ENCODE data around the gene SSBP3. TPM values are rescaled to one million over a fixed set of nuclear protein-coding genes. Genes with fewer than 3 reads are reported as not detected.
"Not testable (repeated sequence)": the region's sequence is repeated elsewhere in the genome, so short reads cannot be mapped to it uniquely, and the experiment has no call there.

Gene SSBP3
- total RNA-seq, 1 experiment from 2014 or later = 26.0 TPM

DNA sequence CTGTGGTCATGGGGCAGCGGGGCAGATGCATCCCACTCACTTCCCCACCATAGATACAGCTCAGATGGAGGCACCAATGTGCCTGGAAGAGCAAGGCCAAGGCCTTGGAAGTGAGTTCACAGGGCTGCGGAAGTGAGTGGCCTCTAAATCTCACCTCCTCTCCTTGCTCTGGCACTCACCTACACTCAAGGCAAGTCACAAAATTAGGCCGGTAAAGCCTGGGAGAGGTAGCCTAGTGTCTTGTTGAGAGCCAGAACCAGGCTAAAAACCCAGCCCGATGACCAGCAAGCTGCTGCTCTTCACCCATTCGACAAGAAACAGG lies 57.5 kb downstream of the SSBP3 start:
- no peak for DNase-seq (ENCODE audit: low read depth)

DNA sequence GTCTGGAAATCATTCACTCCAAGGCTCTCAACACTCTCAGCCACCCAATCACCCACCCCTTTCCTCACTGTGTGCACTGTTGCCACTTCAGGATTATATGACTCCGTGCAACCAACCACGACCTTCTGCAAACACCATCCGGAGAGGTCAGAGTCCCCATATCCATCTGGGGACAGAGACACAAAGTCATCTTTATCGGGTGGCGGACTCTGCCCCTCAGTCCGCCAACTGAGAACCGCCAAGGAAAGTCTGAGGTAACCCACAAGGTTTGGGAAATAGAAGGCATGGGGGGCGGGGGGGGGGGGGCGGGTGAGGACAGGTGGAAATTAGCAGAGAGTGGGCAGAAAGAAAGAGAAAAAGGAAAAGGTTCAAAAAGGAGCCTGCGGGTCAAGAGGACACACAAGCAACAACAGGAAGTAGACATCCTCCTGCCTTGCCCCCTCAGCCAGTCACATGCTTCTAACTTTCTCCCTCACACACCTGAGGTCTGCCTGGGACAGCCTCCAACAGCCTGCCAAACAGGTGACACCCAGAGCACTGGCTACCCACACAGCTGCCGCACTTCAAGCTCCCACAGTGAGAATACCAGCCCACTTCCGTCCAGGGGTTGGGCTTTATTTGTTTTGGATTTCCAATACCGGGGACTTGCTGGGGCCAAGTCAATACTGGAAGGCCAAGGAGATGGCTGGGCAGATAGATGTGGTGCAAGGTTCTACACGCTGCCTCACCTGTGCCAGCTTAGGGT lies 58.1 kb downstream of the SSBP3 start:
- DNase-seq (ENCODE audit: low read depth) = no peak

DNA sequence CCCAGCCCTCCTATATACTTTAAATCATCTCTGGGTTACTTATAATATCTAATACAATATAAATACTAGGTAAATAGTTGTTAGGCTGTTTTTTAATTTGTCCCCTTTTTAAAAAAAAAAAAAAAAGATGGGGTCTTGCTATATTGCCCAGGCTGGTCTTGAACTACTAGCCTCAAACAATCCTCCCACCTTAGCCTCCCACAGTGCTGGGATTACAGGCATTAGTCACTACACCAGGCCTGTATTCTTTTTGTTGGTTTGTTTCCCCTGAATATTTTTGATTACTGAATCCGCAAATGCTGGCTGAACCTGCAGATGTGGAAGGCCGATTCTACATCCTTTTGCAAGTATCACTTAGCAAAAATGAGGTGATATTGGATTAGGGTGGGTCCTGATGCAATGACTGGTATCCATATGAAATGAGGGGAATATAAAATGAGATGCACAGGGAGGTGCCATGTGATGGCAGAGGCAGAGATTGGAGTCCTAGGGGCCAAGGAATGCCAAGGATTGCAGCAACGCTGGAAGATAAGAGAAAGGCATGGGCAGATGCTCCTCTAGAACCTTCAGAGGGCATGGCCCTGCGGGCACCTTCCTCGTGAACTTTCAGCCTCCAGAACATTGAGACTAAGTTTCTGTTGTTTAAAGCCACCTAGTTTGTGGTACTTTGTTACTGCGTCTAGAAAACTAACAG lies 58.8 kb downstream of the SSBP3 start:
- no peak for DNase-seq (ENCODE audit: low read depth)

DNA sequence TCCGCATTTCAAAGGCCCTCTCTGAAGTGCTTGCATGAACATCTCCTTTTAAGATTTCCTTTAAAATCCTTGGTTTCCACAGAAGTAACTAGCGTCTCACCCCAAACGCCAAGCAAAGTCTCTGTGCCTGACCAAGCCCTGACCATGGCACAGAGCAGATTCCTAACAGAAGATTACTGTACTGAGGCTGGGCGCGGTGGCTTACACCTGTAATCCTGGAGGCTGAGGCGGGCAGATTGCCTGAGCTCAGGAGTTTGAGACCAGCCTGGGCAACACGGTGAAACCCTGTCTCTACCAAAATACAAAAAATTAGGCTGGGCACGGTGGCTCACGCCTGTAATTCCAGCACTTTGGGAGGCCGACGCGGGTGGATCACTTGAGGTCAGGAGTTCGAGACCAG lies 60.6 kb downstream of the SSBP3 start:
- DNase-seq (ENCODE audit: low read depth) = not testable (repeated sequence)

DNA sequence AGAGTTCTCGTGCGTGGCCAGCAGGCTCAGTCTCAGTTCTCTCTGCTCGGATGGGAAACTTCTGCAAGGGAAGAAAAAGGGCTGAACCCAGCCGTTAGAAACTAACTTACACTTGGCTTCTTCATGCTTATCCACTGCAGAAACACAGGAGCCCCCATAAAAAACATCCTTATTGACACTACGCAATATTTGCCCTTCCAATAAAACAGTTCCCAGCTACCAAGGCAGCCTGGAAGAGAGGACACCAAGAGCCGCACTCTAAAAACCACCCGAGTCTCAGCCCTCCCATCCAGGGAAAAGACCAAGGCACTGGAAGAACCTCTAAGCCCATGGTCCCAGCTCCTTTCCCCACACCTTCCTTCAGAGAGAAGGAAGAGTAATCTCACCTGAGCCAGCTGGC lies 61.1 kb downstream of the SSBP3 start:
- no peak for DNase-seq (ENCODE audit: low read depth)

DNA sequence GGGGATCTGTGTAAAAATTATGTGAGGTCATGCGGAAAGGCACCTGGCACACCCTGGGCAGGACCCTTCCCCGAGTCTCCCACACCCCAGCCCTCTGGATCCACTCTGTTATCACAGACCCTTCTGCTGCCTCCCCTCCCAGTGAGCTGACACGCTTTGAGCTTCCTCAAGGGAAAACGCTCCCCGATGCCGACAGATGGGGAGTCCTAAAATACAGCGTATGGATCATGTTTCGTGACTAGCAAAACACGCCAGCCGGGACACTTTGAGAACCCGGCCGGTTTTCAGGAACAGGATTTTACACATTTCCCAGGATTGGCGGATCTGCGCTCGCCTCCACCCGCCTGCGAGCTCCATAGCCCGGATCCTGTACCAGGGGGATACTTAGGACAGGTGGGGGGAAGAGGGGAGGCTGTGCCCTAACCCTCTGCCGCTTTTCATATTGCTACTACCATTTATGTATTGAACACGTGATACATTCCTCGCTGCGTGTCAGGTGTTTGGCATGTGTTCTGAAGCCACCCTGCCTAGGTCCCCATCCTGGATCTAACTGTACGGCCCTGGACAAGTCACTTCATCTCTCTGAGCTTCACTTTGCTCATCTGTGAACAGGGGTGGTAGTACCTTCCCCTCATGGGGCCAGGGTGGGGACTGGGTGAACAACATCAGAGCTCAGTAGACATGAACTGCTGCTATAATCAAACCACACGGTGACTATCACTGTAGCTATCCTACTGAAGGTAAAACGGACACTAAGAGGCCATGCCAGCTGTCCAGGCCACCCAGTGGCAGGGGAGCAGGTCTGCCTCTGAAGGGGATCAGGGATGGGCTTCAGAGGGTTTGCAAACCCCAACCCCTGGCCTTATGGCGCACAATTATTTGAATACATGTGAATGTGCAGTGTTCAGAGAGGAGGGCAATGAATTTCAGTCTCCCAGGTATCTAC lies 63.2 kb downstream of the SSBP3 start:
- no peak for DNase-seq (ENCODE audit: low read depth)

DNA sequence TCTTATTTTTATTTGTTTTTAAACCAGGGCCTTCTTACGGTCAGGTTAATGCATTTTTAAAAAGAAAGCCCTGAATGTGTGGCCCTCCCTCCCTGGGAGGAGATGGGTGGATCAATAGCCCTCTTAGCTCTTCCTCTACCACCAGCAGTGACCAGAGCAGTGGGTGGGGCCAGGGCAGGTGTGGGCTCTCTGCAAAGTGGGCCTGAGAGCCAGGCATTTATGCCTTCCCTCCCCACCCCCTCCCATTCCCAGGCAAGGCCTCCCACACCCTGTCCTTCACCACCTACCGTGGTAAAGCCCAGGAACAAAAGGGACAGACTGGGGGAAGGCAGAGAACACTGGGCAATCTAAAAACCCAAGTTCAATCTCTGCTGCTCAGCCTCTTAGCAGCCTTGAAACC lies 63.9 kb downstream of the SSBP3 start:
- DNase-seq (ENCODE audit: low read depth) = no peak

DNA sequence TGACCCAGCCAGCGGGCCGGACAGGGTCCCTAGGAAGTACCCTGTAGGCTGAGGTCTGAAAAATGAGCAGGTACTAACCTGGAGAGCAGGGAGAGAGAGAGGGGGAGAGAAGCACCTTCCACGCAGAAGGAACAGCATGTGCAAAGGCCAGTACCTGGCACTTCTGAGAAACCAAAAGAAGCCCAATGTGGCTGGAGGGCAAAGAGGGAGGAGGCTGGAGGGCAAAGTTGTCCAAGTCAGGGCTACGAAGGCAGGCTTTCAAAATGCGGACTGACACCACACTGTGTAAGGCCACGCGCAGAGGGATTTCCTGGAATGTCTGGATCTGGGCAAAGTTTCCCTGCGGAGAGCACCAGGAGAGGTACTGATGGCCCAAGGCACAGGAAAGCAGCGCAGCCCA lies 64.4 kb downstream of the SSBP3 start:
- DNase-seq (ENCODE audit: low read depth) = no peak

DNA sequence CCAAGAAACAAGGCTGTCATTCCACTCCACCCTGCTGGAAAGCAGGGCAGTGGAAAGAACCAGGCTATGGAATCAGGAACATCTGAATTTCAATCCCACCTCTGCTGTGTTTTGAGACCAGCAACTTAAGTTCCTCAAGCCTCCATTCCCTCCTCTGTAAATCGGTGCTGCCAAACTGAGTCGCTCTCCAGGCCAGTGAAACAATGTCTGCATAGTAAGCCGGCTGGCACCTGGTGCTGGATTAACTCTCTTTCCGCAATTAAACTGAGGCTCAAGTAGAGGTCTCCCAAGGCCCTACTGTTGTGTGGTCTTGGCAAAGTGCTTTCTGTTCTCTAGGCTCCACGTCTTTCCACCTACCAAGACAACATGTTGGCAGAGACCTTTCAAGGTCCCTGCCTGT lies 65.3 kb downstream of the SSBP3 start:
- no peak for DNase-seq (ENCODE audit: low read depth)

DNA sequence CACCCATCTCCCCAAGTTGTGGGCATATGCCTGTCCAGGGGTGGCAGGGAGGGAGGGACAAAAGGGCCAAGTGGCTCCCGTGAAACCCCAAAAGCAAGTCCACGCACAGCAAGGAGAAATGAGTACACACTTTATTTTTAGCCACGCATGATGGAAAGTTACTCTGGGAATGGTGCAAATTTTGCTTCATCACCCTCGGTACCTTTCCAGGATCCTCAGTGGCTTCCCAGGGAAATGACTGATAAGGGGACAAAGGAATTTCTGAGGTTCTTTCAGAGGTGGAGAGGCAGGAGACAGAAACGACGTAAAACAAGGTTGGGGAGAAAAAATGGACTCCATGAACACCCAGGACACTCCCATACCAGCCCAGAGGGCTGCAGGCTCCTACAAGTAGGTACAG lies 65.8 kb downstream of the SSBP3 start:
- DNase-seq (ENCODE audit: low read depth) = no peak

DNA sequence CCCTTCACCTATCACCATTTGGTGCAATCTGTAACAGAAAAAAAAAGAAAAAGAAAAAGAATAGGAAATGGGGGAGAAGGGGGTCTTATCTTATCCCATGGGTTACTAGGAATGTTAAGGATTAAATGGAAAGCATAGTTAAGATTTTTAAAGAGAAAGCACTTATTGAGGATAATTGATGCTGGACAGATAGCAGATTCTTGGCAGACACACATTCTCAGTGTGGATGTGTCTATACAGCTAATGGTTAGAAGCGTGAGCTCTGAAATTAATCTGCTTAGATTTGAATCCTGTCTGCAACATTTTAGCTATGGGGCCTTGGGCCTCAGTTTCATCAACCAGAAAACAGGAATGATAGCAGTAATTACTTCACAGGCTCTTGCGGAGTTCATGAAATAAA lies 67.1 kb downstream of the SSBP3 start:
- DNase-seq (ENCODE audit: low read depth) = no peak

DNA sequence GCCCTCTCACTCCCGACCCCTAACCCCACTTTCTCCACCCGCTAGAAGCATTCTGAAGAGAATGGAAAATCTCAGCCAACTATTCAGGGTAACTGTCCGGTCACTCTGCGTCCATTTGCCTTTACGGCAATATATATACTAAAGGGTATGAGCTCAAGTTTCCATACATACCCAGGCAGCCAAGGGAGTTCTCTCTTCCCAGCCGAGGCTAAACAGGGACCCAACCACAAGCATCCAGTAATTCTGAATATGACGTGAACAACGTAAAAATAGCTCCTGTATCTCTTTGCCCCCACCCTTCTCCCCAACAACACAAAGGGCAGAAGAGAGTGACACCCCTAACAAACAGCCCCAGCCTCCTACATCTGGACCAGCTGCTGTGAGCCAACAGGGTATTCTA lies 67.7 kb downstream of the SSBP3 start:
- no peak for DNase-seq (ENCODE audit: low read depth)

DNA sequence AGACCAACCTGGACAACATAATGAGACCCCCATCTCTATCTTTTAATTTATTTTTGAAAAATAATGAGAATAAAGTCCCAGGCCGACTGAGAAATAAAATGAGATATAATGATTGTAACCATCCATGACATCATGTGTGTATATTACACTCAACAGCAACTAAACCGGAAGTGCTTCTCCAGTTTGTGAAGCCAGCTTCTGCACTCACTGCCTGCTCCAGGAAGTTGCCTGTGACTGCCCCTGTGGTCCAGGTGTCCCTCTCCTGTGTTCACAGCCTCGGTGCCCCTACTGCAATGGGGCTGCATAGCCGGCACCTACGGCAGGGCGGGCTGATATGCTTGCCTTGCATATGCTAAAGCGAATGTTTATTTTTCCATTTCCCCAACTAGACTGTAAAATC lies 68.3 kb downstream of the SSBP3 start:
- DNase-seq (ENCODE audit: low read depth) = no peak

DNA sequence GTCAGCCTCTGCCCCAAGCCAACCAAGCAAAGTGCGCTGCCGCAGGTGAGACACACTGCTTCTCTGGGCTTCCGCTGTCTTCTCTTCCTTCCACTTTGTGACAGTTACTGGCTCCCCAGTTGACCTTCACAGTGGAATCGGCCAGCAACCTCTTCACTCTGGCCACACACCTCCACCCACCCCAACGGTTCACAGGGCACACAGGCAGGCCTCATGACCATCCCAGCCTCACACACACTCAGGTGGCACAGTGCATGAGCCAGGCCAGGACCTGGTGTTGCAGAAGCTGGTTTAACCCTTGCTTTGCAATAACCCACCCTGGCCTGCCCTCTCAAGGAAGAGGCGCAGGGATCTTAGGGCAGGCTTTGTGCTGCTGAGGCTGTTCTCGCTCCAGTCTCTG lies 69.2 kb downstream of the SSBP3 start:
- no peak for DNase-seq (ENCODE audit: low read depth)

DNA sequence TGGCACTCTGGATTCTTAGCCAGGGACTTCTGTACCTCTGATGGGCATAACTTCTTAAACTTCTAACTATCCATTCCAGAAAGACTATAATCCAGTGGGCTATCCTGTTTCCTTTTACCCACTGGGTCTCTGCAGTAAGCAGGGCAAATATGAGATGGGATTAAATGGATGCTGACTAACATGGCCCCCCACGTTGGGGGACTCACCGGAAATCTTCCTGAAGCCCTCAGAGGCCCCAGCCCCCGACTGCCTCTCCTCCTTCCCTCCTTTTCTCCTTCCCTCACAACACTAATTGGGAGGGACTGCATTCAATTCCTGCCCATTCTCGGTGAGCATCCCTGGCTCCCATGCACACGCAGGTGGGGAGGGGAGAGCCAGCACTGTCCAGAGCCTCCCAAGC lies 70.1 kb downstream of the SSBP3 start:
- no peak for DNase-seq (ENCODE audit: low read depth)

DNA sequence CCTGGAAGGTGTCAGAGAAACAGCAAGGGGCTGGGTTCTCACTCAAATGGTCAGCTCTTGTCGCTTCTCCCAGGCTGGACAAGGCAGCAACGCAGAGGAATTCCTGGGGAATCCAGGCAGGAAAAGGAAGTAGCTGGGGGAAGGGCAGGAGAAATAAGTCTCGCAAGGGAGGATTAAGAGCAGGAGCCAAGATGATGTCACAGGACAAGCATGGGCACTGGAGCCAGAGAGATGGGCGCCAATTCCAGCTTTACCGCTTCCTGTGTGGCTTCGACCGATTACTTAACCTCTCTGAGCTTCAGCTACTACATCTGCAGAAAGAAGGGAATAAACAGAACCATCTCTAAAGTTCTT lies 70.5 kb downstream of the SSBP3 start:
- peak; percentile 92 for DNase-seq (ENCODE audit: low read depth)

DNA sequence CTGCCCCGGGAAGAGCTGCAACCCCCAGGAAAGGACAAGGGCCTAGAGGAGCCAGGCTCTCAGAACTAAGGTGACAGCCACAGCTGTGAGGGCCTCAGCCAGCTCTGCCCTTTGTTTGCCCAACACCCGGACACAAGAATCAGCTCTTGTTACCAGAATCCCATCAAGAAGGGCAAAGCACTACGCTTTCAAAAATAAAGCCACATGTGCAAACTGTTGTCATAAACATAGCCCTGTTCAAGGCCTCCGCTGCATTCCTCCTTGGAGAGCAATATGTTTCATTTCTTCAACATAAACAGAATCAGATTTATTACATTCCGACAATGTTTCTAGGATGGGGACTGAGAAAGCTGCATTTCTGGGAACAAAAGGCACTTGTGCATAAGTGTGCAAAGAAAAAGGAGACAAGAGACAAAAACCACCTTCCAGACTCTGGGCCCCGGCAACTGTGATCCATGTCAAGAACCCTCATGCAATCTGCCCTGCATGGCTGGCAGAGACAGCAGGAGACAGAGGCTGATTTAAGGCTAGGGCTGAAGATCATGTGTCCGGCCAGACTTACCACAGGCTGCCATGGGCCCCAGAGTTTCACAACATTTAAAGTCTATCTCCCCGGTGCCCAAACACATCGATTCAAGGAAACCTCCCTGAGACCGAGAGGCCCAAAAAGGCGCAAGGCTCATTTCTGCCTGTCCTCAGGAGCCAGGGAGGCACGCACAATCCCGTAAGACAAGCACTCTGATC lies 71.0 kb downstream of the SSBP3 start:
- DNase-seq (ENCODE audit: low read depth) = peak; percentile 33

DNA sequence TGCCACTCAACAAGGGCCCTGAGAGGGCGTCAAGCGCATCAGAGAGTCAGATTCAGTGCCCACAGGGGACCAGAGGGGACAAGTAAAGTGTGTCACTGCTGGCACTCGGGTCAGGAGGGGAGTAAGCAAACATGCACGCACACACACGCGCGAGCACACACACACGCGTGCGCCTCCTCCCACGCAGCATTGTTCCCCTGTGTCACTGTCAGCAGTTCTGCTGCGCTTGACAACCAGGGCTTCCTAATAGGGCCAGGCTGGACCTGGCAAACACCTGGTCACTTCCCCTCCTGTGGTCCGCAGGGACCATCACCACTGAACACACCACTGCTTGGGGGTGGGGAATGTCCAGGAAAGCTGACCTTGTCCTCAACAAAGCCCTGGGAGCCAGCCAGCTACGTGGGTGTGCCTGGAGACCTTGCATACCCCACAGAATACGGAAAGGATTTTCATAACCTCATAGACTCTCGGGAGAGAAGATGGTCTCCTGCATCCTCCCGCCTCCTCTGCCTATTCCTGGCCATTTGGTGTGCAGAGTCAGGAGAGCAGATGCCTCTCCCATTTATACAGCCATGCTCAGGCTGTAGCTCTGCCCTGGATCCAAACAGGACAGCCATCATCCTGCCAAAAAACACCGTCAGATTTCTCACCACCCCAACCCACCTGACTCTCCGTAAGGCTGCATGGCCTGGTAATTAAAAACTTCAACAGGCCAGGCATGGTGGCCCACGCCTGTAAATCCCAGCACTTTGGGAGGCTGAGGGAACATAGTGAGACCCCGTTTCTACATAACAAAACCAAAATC lies 73.2 kb downstream of the SSBP3 start:
- no peak for DNase-seq (ENCODE audit: low read depth)

DNA sequence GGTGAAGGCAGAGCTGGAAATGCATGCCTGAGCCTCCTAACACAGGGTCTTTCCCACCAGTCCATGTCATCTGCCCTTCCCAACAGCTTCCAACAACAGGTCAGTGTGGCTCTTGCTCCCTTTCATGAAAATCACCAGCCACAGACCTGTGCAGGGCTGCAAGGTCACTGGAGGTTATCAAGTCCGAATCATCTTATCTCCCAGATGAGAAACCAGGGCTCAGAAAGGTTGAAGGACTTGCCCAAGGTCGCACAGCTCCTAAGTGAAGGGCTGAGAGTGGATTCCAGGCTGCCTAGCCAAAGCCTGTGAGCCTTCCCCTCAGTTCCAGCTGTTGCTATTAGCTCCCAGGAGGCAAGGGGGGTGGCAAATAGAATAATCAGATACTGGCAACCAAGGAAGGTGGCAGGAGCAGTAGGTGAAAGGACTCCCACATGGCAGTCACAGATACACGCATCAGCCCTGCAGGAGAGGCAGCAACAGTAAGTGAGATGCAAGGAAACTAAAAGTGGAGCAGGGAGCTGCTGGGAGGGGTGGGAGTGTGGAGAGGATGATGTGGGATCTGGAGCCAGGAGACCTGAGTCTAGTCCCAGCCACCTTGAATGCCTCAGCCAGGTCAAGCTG lies 74.2 kb downstream of the SSBP3 start:
- DNase-seq (ENCODE audit: low read depth) = no peak

DNA sequence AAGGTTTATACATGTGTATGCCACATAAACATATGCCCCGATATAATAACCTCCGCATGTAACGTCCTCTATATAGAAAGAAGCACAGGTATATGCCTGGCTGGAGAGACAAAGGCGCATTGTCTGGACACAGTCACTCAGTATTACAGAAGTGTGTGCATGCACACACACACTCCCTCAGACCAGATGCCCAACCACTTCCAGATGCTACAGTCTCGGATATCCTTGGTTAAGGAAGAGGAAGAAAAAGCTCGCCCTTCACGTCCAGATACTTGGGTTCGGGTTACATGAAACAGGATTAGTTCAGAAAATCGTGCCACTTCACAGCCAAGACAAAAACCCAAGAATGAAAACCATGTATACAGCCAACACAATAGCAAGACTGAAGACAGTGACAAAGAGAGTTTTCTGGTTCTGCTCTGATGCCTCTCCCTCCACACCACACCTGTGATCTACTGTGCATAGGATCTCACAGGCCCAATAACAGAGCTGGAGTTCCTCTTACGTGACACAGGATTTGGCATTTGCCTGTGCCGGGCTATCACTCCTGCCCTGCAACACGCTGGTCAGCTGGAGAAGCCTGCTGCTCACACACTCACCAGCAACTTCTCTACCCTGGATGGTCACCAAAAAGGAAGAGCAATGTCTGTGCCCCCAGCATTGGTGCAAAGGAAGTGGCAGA lies 75.0 kb downstream of the SSBP3 start:
- peak; percentile 29 for DNase-seq (ENCODE audit: low read depth)
